ENCODE results near the gene TMA7.

Gene TMA7

GRCh38 chr3:48429960-48430707, 9.9 kb upstream of the TMA7 start, which contains the start of gene PLXNB1 (continued):
- TF ChIP-seq ZBTB11 (tag by site-specific recombination; conservative IDR thresholded peaks at IDR 0.05; ENCODE audit: low read depth) (peak; percentile 80), ZXDB (tag by site-specific recombination; IDR thresholded peaks at IDR 0.05) (peak; percentile 100), ZNF544 (tag by site-specific recombination; IDR thresholded peaks at IDR 0.05) (no peak), ZNF423 (tag by site-specific recombination; IDR thresholded peaks at IDR 0.05) (no peak), ZNF747 (tag by site-specific recombination; IDR thresholded peaks at IDR 0.05) (no peak), PRDM10 (tag by site-specific recombination; IDR thresholded peaks at IDR 0.05) (peak; percentile 91), ZNF654 (tag by site-specific recombination; IDR thresholded peaks at IDR 0.05; ENCODE audit: low read depth) (no peak), ZNF501 (tag by site-specific recombination; IDR thresholded peaks at IDR 0.05) (peak; percentile 77), ZBTB7A (tag by site-specific recombination; IDR thresholded peaks at IDR 0.05; ENCODE audit: low read depth) (peak; percentile 70), ZNF23 (tag by site-specific recombination; IDR thresholded peaks at IDR 0.05; ENCODE audit: borderline replicate concordance) (no peak), ZSCAN16 (tag by site-specific recombination; IDR thresholded peaks at IDR 0.05) (no peak), ZNF114 (tag by site-specific recombination; IDR thresholded peaks at IDR 0.05) (no peak), PRDM4 (tag by site-specific recombination; IDR thresholded peaks at IDR 0.05) (0 out of 2 replicates have a peak, but pooled peaks have one; percentile 32), ZBTB17 (tag by site-specific recombination; IDR thresholded peaks at IDR 0.05) (peak; percentile 56), ZNF843 (tag by site-specific recombination; IDR thresholded peaks at IDR 0.05) (0 out of 2 replicates have a peak, but pooled peaks have one; percentile 40), ZNF510 (tag by site-specific recombination; IDR thresholded peaks at IDR 0.05; ENCODE audit: insufficient replicate concordance) (no peak), ZNF341 (tag by site-specific recombination; IDR thresholded peaks at IDR 0.05; ENCODE audit: low read depth) (peak; percentile 99), ZBTB26 (tag by site-specific recombination; optimal IDR thresholded peaks at IDR 0.05) (peak; percentile 35), ZNF449 (tag by site-specific recombination; IDR thresholded peaks at IDR 0.05) (peak; percentile 33; the same call in 1 of the 2 replicates), ZNF639 (tag by site-specific recombination; IDR thresholded peaks at IDR 0.05) (no peak), ZNF19 (tag by site-specific recombination; IDR thresholded peaks at IDR 0.05; ENCODE audit: low read depth) (no peak), ZNF146 (tag by site-specific recombination; IDR thresholded peaks at IDR 0.05) (no peak), ZNF391 (tag by site-specific recombination; IDR thresholded peaks at IDR 0.05; ENCODE audit: borderline replicate concordance, low read depth) (peak; percentile 80; the same call in 1 of the 2 replicates), ZNF121 (tag by site-specific recombination; IDR thresholded peaks at IDR 0.05) (no peak), WT1 (tag by site-specific recombination; IDR thresholded peaks at IDR 0.05) (peak; percentile 66; the same call in 1 of the 2 replicates), ZIC2 (tag by site-specific recombination; IDR thresholded peaks at IDR 0.05) (peak; percentile 46)
